Thyroid gland (tissue), 4 donors: ENCODE data around the gene TMEM239. TPM values are rescaled to one million over a fixed set of nuclear protein-coding genes. Genes with fewer than 3 reads are reported as not detected.

Source experiments
- DNase-seq, 2 donors: peaks; one replicate each; pipeline ENCODE4 v3.0.0-alpha.2; 2019
- H3K27ac ChIP-seq, 3 donors: fragments of 200-600 bp; sonication (generic); 1 replicate in 2 of 3; 2 replicates in 1 of 3; pipeline ENCODE4 v1.5.1; 2016 to 2019; ENCODE audit warnings: mild to moderate bottlenecking in 1 of 3, moderate library complexity in 1 of 3
- H3K27me3 ChIP-seq: fragments of 200-600 bp; sonication (generic); one replicate; pipeline ENCODE4 v1.5.1; 2019
- H3K36me3 ChIP-seq, 2 donors: fragments of 200-600 bp; sonication (generic); one replicate each; pipeline ENCODE4 v1.5.1; 2016 to 2019
- H3K4me1 ChIP-seq, 2 donors: fragments of 200-600 bp; sonication (generic); one replicate each; pipeline ENCODE4 v1.5.1; 2017 to 2019
- H3K4me3 ChIP-seq, 3 donors: fragments of 200-600 bp; sonication (generic); replicated peaks in 1 of 3; 1 replicate in 2 of 3; 2 replicates in 1 of 3; pipeline ENCODE4 v1.5.1; 2016; ENCODE audit warnings: mild to moderate bottlenecking in 1 of 3
- H3K9me3 ChIP-seq: fragments of 200-600 bp; sonication (generic); one replicate; pipeline ENCODE4 v1.5.1; 2017
- POLR2A ChIP-seq, 2 donors: fragments of 450-650 bp; IDR thresholded peaks; one replicate each; pipeline ENCODE4 v1.6.1; 2017; ENCODE audit warnings: antibody characterized with exemption in 2 of 2, mild to moderate bottlenecking in 2 of 2, moderate library complexity in 1 of 2
- WGBS, 2 donors: methylation state at CpG; one replicate each; pipeline ENCODE4 v1.1.5; 2017; 5-methylcytosine and 5-hydroxymethylcytosine counted together
- intact Hi-C: fragments of 100-400 bp; cut with DNase I; formaldehyde crosslinking; loops from one replicate; pipeline ENCODE4 v1.15.1; 2023
- total RNA-seq, 4 donors: library from RNA; depleted of rRNA; stranded (reverse); fragments of >200 nt; gene quantifications; one replicate each; pipeline ENCODE4 v1.2.3, GENCODE V29; 2016
- TF ChIP-seq, protein P1 (sequence below), 6 experiments: fragments of 200-600 bp in 3 of 6; fragments of 450-650 bp in 3 of 6; sonication (generic) in 3 of 6; IDR thresholded peaks; one replicate each; pipeline ENCODE4 v1.5.1; 2016 to 2019; ENCODE audit warnings: antibody characterized with exemption in 6 of 6, mild to moderate bottlenecking in 2 of 6, inconsistent platforms in 1 of 6, moderate library complexity in 1 of 6

The TMEM239 gene
- total RNA-seq, 4 donors from 2014 or later, result not detected

DNA sequence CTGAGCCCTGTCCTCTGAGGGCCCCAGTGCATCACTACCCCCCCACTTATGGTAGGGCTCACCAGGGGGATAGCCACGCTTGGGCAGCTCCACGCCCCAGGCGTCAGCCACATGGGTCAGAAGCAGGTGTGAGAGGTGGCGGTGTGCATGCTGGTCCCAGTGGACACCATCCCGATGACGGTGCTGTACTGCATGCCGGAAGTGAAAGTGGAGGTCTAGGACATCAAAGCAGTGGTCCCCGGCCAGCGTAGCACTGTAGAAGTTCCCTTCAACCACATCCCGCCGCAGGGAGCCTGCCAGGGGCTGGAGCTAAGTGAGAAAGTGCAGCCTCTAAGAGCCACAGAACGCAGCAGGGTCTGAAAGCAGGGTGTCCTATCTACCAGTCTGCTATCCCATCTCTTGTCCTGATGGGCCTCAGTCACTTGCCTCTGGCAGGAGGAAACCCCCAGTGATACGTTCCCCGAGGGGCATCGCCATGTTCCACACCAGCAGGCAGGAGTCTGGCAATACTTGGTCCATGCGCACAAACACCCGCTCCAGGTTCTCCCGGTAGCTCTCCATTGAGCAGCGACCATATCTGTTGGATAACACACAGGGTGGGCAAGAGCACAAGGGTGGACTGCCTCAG is 22.1 kb downstream of the TMEM239 start:
- no peak for TF ChIP-seq POLR2A (IDR thresholded peaks at IDR 0.05)
- TF ChIP-seq, protein P1, sequence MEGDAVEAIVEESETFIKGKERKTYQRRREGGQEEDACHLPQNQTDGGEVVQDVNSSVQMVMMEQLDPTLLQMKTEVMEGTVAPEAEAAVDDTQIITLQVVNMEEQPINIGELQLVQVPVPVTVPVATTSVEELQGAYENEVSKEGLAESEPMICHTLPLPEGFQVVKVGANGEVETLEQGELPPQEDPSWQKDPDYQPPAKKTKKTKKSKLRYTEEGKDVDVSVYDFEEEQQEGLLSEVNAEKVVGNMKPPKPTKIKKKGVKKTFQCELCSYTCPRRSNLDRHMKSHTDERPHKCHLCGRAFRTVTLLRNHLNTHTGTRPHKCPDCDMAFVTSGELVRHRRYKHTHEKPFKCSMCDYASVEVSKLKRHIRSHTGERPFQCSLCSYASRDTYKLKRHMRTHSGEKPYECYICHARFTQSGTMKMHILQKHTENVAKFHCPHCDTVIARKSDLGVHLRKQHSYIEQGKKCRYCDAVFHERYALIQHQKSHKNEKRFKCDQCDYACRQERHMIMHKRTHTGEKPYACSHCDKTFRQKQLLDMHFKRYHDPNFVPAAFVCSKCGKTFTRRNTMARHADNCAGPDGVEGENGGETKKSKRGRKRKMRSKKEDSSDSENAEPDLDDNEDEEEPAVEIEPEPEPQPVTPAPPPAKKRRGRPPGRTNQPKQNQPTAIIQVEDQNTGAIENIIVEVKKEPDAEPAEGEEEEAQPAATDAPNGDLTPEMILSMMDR (IDR thresholded peaks at IDR 0.05), result no peak
- Histone ChIP-seq H3K36me3 (peaks cover 0 to 8% of the 10 kb centered on the region in 2 donors), H3K4me1 (peaks cover 17 to 25% of the 10 kb centered on the region in 2 donors), H3K9me3 (no peaks in the 10 kb centered on the region), H3K27ac (no peak overlapping the region), H3K4me3 (no peak overlapping the region), H3K27me3 (no peaks in the 10 kb centered on the region)
- 96 to 97% methylated on average over 13 to 16 of the region's 19 CpGs for WGBS, 2 donors
- DNase-seq, result no peak
- intact Hi-C loops, result no loop called here

DNA sequence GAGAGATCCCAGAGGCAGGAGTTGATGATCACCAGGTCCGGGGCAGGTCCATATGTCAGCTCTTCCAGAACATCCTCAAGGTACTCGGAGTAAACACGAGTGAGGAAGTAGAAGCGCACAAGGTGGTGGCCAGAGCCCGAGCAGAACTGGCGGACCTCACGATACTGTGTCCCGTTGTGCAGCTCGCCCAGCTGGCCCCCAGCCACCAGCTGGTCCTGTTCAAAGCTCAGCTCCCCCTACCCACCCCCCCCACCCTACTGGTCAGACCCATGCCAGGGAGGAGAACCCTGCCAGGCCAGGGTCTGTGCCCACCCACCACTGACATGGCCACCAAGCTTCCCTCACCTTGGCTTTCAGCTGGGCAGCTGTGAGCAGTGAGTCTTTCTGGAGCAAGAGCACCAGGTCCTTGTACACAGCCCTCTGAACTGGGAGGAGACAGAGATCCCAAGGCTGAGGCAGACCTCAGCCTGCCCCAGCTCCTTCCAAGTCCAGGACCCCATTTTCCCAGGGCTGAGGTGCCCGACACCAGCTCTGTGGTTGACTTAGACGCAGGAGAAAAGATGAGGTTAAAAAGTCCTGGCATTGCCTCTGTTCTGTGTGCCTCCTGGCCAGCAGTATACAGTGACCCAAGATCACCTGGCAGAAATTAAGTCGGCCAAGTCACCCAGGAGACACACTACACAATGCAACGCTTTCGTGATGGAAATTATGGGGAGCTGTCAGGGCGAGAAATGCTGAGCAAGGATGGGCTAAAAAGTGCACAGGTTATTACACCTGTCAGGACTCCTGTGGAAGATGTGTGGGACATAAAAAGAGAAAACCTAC is 22.9 kb downstream of the TMEM239 start:
- H3K4me3 ChIP-seq, result no peak overlapping the region
- no peak for DNase-seq
- peaks cover 17 to 25% of the 10 kb centered on the region in 2 donors for H3K4me1 ChIP-seq
- intact Hi-C loops, result no loop called here
- 94 to 96% methylated on average over 14 to 15 of the region's 15 CpGs for WGBS, 2 donors
- H3K9me3 ChIP-seq, result no peaks in the 10 kb centered on the region
- H3K27ac ChIP-seq, result no peak overlapping the region
- peaks cover 0 to 8% of the 10 kb centered on the region in 2 donors for H3K36me3 ChIP-seq
- H3K27me3 ChIP-seq, result no peaks in the 10 kb centered on the region
- no peak for TF ChIP-seq POLR2A (IDR thresholded peaks at IDR 0.05)
- TF ChIP-seq, protein P1 (IDR thresholded peaks at IDR 0.05), result no peak

DNA sequence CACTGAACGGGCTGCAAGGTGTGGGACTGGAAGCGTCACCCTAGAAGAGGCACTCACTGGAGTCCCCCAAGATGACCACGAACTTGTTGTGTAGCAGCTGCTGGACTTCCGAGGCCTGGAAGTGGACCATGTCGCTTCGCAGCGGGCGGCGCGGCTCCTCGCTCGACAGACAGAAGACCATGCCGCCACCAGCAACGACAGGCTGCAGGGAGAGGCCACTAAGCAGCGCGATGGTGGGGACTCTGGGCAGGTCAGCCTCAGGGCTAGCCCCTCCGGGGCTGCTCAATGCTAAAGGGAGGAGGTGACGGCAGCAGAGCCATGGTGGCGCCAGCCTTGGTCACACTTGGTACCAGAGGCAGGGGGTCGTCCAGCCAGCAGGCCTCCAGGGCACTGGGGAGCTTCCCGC is 23.6 kb downstream of the TMEM239 start:
- Histone ChIP-seq H3K27ac (peak overlapping the region in 2 of 3 donors; percentile 88 to 92), H3K27me3 (no peaks in the 10 kb centered on the region), H3K4me3 (peak overlapping the region; percentile 75 to 100 (median 99)), H3K36me3 (peaks cover 0 to 8% of the 10 kb centered on the region in 2 donors), H3K4me1 (peaks cover 17 to 25% of the 10 kb centered on the region in 2 donors), H3K9me3 (no peaks in the 10 kb centered on the region)
- intact Hi-C loops, result loop anchor here (5.0 to 10.0 kb wide), 2 partner anchors 85 to 147 kb away; partner anchors contain the start of gene EBF4
- TF ChIP-seq, protein P1 (IDR thresholded peaks at IDR 0.05), result no peak
- TF ChIP-seq POLR2A (IDR thresholded peaks at IDR 0.05), result no peak
- no peak for DNase-seq
- 90 to 96% methylated on average over 9 to 16 of the region's 21 CpGs for WGBS, 2 donors

DNA sequence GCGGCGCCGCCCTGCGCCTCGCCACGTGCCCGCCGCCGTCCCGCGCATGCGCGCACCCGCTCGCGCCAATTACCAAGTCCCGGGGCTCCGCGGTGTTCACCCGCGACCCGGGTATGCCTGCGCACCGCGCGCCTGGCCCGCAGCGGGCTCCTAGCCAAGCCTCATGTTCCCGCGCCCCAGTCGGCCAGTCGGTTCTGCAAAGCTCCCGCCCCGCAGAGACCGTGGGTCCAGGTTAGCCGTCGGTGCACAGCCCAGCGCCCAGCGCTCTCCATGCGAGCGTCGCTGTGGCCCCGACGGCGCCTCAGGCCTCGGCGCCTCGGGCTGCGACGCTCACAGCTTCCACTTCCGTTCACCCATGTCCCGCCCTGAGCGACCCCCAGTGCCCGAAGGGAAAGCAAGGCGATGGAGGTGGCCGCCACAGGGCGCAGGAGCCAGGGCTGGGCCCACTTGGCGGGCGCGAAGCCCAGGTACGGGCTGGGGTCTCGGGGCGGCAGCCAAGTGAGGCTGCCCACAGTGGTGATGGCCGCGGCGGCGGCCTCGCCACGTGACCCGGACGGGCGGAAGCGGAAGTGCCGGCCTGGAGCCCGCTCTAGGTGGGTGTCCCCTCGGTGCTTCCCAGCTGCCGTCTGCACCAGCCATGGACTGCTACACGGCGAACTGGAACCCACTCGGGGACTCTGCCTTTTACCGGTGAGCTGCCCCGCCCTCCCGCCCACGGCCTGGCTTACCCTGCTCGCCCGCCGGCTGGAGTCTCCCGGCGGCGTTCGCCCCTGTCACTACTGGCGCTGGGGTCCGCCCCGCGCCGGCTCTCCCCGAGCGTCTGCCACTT is 24.2 kb downstream of the TMEM239 start, which contains the start of the genes PCED1A and VPS16:
PCED1A (minus strand) TSS at position 518 of the 829 bp plus-strand sequence. CDS start 743 bp downstream, outside the sequence.
VPS16 (plus strand) TSS at position 608 of the 829 bp plus-strand sequence; CDS start at position 638, 30 bp downstream.
- intact Hi-C loops, result loop anchor here (5.0 to 10.0 kb wide), 2 partner anchors 86 to 148 kb away; partner anchors contain the start of gene EBF4
- WGBS, 2 donors, result 1 to 2% methylated on average over 19 to 33 of the region's 98 CpGs
- H3K4me1 ChIP-seq, result peaks cover 17 to 25% of the 10 kb centered on the region in 2 donors
- DNase-seq, result peak; percentile 89 to 90
- peaks cover 0 to 8% of the 10 kb centered on the region in 2 donors for H3K36me3 ChIP-seq
- H3K9me3 ChIP-seq, result no peaks in the 10 kb centered on the region
- H3K27me3 ChIP-seq, result no peaks in the 10 kb centered on the region
- peak within 1 kb of the TSS; percentile 88 to 92 (median 91) for H3K27ac ChIP-seq
- peak within 1 kb of the TSS; percentile 75 to 100 (median 99) for H3K4me3 ChIP-seq
- peak in 1 of 2 donors; percentile 64 for TF ChIP-seq POLR2A (IDR thresholded peaks at IDR 0.05)
- TF ChIP-seq, protein P1 (IDR thresholded peaks at IDR 0.05), result no peak
